IMR-90 (cell line): ENCODE measurements around the gene TRIM17. TPM values are rescaled to one million over a fixed set of nuclear protein-coding genes. Genes with fewer than 3 reads are reported as not detected.

Experiments
- ATAC-seq: fragments of 200-7000 bp; cut with Tn5 transposase; 2 replicates; pipeline ENCODE4 v1.9.1; 2020; ENCODE audit warnings: low read depth, mild to moderate bottlenecking, moderate library complexity
- BruUV-seq: library from RNA; stranded (reverse); fragments of 400-500 nt; replicated peaks from 2 replicates; lab custom pipeline; 2021; lab: Mats Ljungman, UMichigan
- CTCF ChIA-PET: fragments of 300-600 bp; formaldehyde crosslinking; extraction: SDS; loops from one replicate; lab custom pipeline; 2021; ENCODE audit warnings: antibody characterized with exemption; lab: Yijun Ruan, JAX
- POLR2A ChIA-PET: fragments of 300-600 bp; sonication (Branson Sonifier 250); formaldehyde crosslinking; loops from one replicate; lab custom pipeline; 2022; ENCODE audit warnings: antibody characterized with exemption; ENCODE audit not compliant: unreplicated experiment; lab: Charles Lee
- DNase-seq: peaks from one replicate; pipeline ENCODE4 v3.0.0; 2013
- H2AFZ ChIP-seq: replicated peaks from 2 replicates; pipeline ENCODE3; 2013; ENCODE audit warnings: low read length, mild to moderate bottlenecking; ENCODE audit not compliant: poor library complexity
- H2AK5ac ChIP-seq: 2 replicates; pipeline ENCODE4 v1.6.1; 2013; ENCODE audit warnings: low read depth, low read length, inconsistent platforms
- H2AK9ac ChIP-seq: replicated peaks from 2 replicates; pipeline ENCODE3; 2013; ENCODE audit warnings: mild to moderate bottlenecking, low read depth, low read length, moderate library complexity; ENCODE audit not compliant: poor library complexity
- H2BK120ac ChIP-seq: 2 replicates; pipeline ENCODE4 v1.6.1; 2013; ENCODE audit warnings: low read depth, low read length, inconsistent platforms
- H2BK15ac ChIP-seq: 3 replicates; pipeline ENCODE4 v1.6.1; 2013; ENCODE audit warnings: low read depth, low read length, inconsistent platforms
- H2BK20ac ChIP-seq: 2 replicates; pipeline ENCODE4 v1.6.1; 2013; ENCODE audit warnings: low read depth, mild to moderate bottlenecking, inconsistent platforms, low read length, moderate library complexity
- H2BK5ac ChIP-seq: 2 replicates; pipeline ENCODE4 v1.6.1; 2013; ENCODE audit warnings: mild to moderate bottlenecking, low read depth, low read length, inconsistent platforms; ENCODE audit not compliant: poor library complexity, severe bottlenecking
- H3K14ac ChIP-seq: replicated peaks from 2 replicates; pipeline ENCODE4 v1.6.1; 2013; ENCODE audit warnings: low read depth, low read length, inconsistent platforms
- H3K18ac ChIP-seq: 2 replicates; pipeline ENCODE4 v1.6.1; 2013; ENCODE audit warnings: low read depth, low read length, control low read depth
- H3K23ac ChIP-seq: 2 replicates; pipeline ENCODE4 v1.6.1; 2013; ENCODE audit warnings: low read depth, low read length, inconsistent platforms
- H3K27ac ChIP-seq: 2 replicates; pipeline ENCODE4 v1.5.1; 2013; ENCODE audit warnings: mild to moderate bottlenecking, control low read depth, low read length; ENCODE audit not compliant: insufficient read depth
- H3K27me3 ChIP-seq: 2 replicates; pipeline ENCODE4 v1.6.1; 2013; ENCODE audit warnings: low read length; ENCODE audit not compliant: control insufficient read depth, insufficient read depth
- H3K36me3 ChIP-seq: 2 replicates; pipeline ENCODE4 v1.6.1; 2013; ENCODE audit warnings: low read length, mixed read lengths; ENCODE audit not compliant: control insufficient read depth, insufficient read depth
- H3K4ac ChIP-seq: 2 replicates; pipeline ENCODE4 v1.6.1; 2013; ENCODE audit warnings: low read depth, low read length, inconsistent platforms
- H3K4me1 ChIP-seq: 2 replicates; pipeline ENCODE4 v1.6.1; 2013; ENCODE audit warnings: low read length, mixed read lengths; ENCODE audit not compliant: control insufficient read depth, insufficient read depth
- H3K4me2 ChIP-seq: 2 replicates; pipeline ENCODE4 v1.6.1; 2013; ENCODE audit warnings: low read depth, mild to moderate bottlenecking, control low read depth, low read length, moderate library complexity
- H3K4me3 ChIP-seq: 2 replicates; pipeline ENCODE4 v1.5.1; 2013; ENCODE audit warnings: low read depth, mild to moderate bottlenecking, control low read depth, low read length, moderate library complexity; ENCODE audit not compliant: insufficient read depth
- H3K56ac ChIP-seq: 2 replicates; pipeline ENCODE4 v1.6.1; 2013; ENCODE audit warnings: low read length, inconsistent platforms; ENCODE audit not compliant: insufficient read depth; ENCODE audit errors: extremely low read depth
- H3K79me1 ChIP-seq, 2 experiments: 2 replicates each; pipeline ENCODE4 v1.6.1; 2013; ENCODE audit warnings: low read length in 2 of 2, inconsistent platforms in 1 of 2, low read depth in 1 of 2
- H3K9ac ChIP-seq: 2 replicates; pipeline ENCODE4 v1.6.1; 2013; ENCODE audit warnings: low read depth, low read length, control low read depth
- H3K9me1 ChIP-seq: 2 replicates; pipeline ENCODE4 v1.6.1; 2013; ENCODE audit warnings: low read length, inconsistent platforms; ENCODE audit not compliant: insufficient read depth
- H3K9me3 ChIP-seq: 2 replicates; pipeline ENCODE4 v1.6.1; 2013; ENCODE audit warnings: low read length; ENCODE audit not compliant: control insufficient read depth, insufficient read depth
- H4K20me1 ChIP-seq: 2 replicates; pipeline ENCODE4 v1.6.1; 2013; ENCODE audit warnings: low read length, inconsistent platforms; ENCODE audit not compliant: insufficient read depth
- H4K5ac ChIP-seq: 2 replicates; pipeline ENCODE4 v1.6.1; 2013; ENCODE audit warnings: mild to moderate bottlenecking, low read depth, low read length, control low read depth
- H4K8ac ChIP-seq, 2 experiments: 2 replicates each; pipeline ENCODE4 v1.6.1; 2013; ENCODE audit warnings: low read depth in 2 of 2, low read length in 2 of 2, control low read depth in 1 of 2, inconsistent platforms in 1 of 2
- H4K91ac ChIP-seq: 2 replicates; pipeline ENCODE4 v1.6.1; 2013; ENCODE audit warnings: low read depth, low read length, inconsistent platforms; ENCODE audit not compliant: insufficient read depth
- BHLHE40 ChIP-seq: fragments of 150-350 bp; IDR thresholded peaks from 2 replicates; pipeline ENCODE4 v1.6.1; 2016; ENCODE audit warnings: mild to moderate bottlenecking, low read depth, low read length
- FOS ChIP-seq: fragments of 150-350 bp; IDR thresholded peaks from 2 replicates; pipeline ENCODE4 v1.6.1; 2016; ENCODE audit warnings: low read depth, low read length
- MAFK ChIP-seq: IDR thresholded peaks from 2 replicates; pipeline ENCODE4 v1.6.1; 2012; ENCODE audit warnings: low read depth, low read length, improper control_type of control experiment
- MAZ ChIP-seq: IDR thresholded peaks from 2 replicates; pipeline ENCODE4 v1.6.1; 2012; ENCODE audit warnings: low read depth, mild to moderate bottlenecking, low read length, improper control_type of control experiment, moderate library complexity, borderline replicate concordance
- MXI1 ChIP-seq: IDR thresholded peaks from 2 replicates; pipeline ENCODE4 v1.6.1; 2012; ENCODE audit warnings: low read depth, mild to moderate bottlenecking, low read length, moderate library complexity, borderline replicate concordance
- RCOR1 ChIP-seq: IDR thresholded peaks from 2 replicates; pipeline ENCODE4 v1.6.1; 2012; ENCODE audit warnings: mild to moderate bottlenecking, low read length, improper control_type of control experiment; ENCODE audit not compliant: insufficient replicate concordance
- SMC3 ChIP-seq: fragments of 150-350 bp; IDR thresholded peaks from 2 replicates; pipeline ENCODE4 v1.6.1; 2016; ENCODE audit warnings: low read depth, mild to moderate bottlenecking, antibody characterized with exemption, low read length, moderate library complexity
- WGBS, 2 experiments: methylation state at CpG; one replicate each; pipeline versions ENCODE4 v1.1.5 to v1.1.7; 2013; ENCODE audit warnings: missing lambda C conversion rate in 2 of 2; ENCODE audit not compliant: insufficient read length in 1 of 2; ENCODE audit errors: extremely low coverage in 2 of 2; 5-methylcytosine and 5-hydroxymethylcytosine counted together
- dilution Hi-C: fragments of 300-500 bp; cut with HindIII; formaldehyde crosslinking; loops from one replicate; pipeline ENCODE4 v1.14.3; 2018; ENCODE audit warnings: low sequenced_read_pairs; ENCODE audit not compliant: unreplicated experiment
- in situ Hi-C: fragments of 300-500 bp; cut with MboI; formaldehyde crosslinking; loops from 3 replicates; pipeline ENCODE4 v1.14.3; 2019; ENCODE audit warnings: low sequenced_read_pairs, inconsistent platforms, mixed read lengths
- intact Hi-C: fragments of 100-400 bp; cut with micrococcal nuclease; formaldehyde crosslinking; loops from 2 replicates; pipeline ENCODE4 v1.10.0; 2022
- polyA plus RNA-seq, 3 experiments: library from polyadenylated mRNA; depleted of rRNA; stranded (reverse); fragments of >200 nt; gene quantifications; 2 replicates each; pipeline ENCODE4 v1.2.3, GENCODE V29; 2012; ENCODE audit warnings: low replicate concordance in 1 of 3
- total RNA-seq: library from RNA; depleted of rRNA; stranded (reverse); fragments of >200 nt; gene quantifications from 2 replicates; pipeline ENCODE4 v1.2.3, GENCODE V29; 2012
- TF ChIP-seq, protein P1 (sequence below): fragments of 150-350 bp; IDR thresholded peaks from 2 replicates; pipeline ENCODE4 v1.6.1; 2016; ENCODE audit warnings: low read depth, mild to moderate bottlenecking, low read length, moderate library complexity, borderline replicate concordance

The TRIM17 gene
- total and polyA plus RNA-seq, 2 of the 4 experiments (the other 2 are of a cell fraction), result 0.39 TPM; not detected in 1

DNA sequence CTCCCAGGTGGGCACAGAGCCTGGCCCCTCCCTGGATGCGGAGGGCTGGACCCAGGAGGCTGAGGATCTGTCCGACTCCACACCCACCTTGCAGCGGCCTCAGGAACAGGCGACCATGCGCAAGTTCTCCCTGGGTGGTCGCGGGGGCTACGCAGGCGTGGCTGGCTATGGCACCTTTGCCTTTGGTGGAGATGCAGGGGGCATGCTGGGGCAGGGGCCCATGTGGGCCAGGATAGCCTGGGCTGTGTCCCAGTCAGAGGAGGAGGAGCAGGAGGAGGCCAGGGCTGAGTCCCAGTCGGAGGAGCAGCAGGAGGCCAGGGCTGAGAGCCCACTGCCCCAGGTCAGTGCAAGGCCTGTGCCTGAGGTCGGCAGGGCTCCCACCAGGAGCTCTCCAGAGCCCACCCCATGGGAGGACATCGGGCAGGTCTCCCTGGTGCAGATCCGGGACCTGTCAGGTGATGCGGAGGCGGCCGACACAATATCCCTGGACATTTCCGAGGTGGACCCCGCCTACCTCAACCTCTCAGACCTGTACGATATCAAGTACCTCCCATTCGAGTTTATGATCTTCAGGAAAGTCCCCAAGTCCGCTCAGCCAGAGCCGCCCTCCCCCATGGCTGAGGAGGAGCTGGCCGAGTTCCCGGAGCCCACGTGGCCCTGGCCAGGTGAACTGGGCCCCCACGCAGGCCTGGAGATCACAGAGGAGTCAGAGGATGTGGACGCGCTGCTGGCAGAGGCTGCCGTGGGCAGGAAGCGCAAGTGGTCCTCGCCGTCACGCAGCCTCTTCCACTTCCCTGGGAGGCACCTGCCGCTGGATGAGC, 44.3 kb downstream of the TRIM17 start (continued):
- TF ChIP-seq, protein P1, sequence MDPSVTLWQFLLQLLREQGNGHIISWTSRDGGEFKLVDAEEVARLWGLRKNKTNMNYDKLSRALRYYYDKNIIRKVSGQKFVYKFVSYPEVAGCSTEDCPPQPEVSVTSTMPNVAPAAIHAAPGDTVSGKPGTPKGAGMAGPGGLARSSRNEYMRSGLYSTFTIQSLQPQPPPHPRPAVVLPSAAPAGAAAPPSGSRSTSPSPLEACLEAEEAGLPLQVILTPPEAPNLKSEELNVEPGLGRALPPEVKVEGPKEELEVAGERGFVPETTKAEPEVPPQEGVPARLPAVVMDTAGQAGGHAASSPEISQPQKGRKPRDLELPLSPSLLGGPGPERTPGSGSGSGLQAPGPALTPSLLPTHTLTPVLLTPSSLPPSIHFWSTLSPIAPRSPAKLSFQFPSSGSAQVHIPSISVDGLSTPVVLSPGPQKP, result no peak

DNA sequence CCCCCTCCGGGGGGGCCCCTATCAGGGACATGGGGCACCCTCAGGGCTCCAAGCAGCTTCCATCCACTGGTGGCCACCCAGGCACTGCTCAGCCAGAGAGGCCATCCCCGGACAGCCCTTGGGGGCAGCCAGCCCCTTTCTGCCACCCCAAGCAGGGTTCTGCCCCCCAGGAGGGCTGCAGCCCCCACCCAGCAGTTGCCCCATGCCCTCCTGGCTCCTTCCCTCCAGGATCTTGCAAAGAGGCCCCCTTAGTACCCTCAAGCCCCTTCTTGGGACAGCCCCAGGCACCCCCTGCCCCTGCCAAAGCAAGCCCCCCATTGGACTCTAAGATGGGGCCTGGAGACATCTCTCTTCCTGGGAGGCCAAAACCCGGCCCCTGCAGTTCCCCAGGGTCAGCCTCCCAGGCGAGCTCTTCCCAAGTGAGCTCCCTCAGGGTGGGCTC, 44.9 kb downstream of the TRIM17 start:
- no peak overlapping the region for H3K23ac ChIP-seq
- H3K36me3 ChIP-seq, result peaks cover 2% of the 10 kb centered on the region; the same call in 1 of the 2 replicates
- no peak for DNase-seq
- no peak overlapping the region for H2AK9ac ChIP-seq
- H4K20me1 ChIP-seq, result no peaks in the 10 kb centered on the region
- H4K5ac ChIP-seq, result no peak overlapping the region
- no peaks in the 10 kb centered on the region; the same call in 1 of the 2 replicates for H3K9me3 ChIP-seq
- no peak overlapping the region for H4K8ac ChIP-seq
- dilution Hi-C loops (no loop called here), intact Hi-C loops (no loop called here), in situ Hi-C loops (no loop called here)
- H2BK120ac ChIP-seq, result no peak overlapping the region
- ChIA-PET POLR2A (no interaction called here), CTCF (no interaction called here)
- H2AK5ac ChIP-seq, result no peak overlapping the region
- H2BK20ac ChIP-seq, result no peak overlapping the region
- no peak overlapping the region for H3K27ac ChIP-seq
- H3K27me3 ChIP-seq, result 0 out of 2 replicates have a peak, but pooled peaks cover 3% of the 10 kb centered on the region
- no peak overlapping the region for H3K9ac ChIP-seq
- H2BK5ac ChIP-seq, result no peak overlapping the region
- no peak overlapping the region for H3K4me2 ChIP-seq
- H2AFZ ChIP-seq, result no peak overlapping the region
- no peak overlapping the region for H3K4me3 ChIP-seq
- H3K4ac ChIP-seq, result no peak overlapping the region
- BruUV-seq, result no TSS peak
- H4K91ac ChIP-seq, result no peak overlapping the region
- no peaks in the 10 kb centered on the region for H3K79me1 ChIP-seq
- no peak overlapping the region for H3K18ac ChIP-seq
- H3K9me1 ChIP-seq, result 0 out of 2 replicates have a peak, but pooled peaks cover 4% of the 10 kb centered on the region
- H3K56ac ChIP-seq, result no peak overlapping the region
- H2BK15ac ChIP-seq, result no peak overlapping the region
- no peak for ATAC-seq
- H3K4me1 ChIP-seq, result peaks cover 12% of the 10 kb centered on the region; the same call in 1 of the 2 replicates
- TF ChIP-seq MAZ (no peak), FOS (no peak), SMC3 (no peak), RCOR1 (no peak), BHLHE40 (no peak), MAFK (no peak), MXI1 (no peak)
- no peak overlapping the region for H3K14ac ChIP-seq
- 50% methylated on average over 2 of the region's 4 CpGs; no CpG with 5 or more reads in 1 of the 2 experiments for WGBS, 2 experiments
